ENCODE results near the gene CD163. TPM values are rescaled to one million over a fixed set of nuclear protein-coding genes. Genes with fewer than 3 reads are reported as not detected.

Gene CD163
- total RNA-seq, 6 donors from 2014 or later = 267 to 721 (median 394) TPM

GRCh38 chr12:7451756-7452155 lies 51.8 kb downstream of the CD163 start:
- no peak overlapping the region for H3K4me3 ChIP-seq
- WGBS, 2 donors = 38 to 39% methylated on average over 3 of the region's 3 CpGs
- DNase-seq (no peak), ATAC-seq (ENCODE audit: low FRiP score in 2 of 2) (no peak)
- no peak overlapping the region for H3K27ac ChIP-seq
- H3K9me3 ChIP-seq = no peaks in the 10 kb centered on the region
- no peak for TF ChIP-seq POLR2AphosphoS5 (IDR thresholded peaks at IDR 0.05)
- no peak for TF ChIP-seq CTCF (IDR thresholded peaks at IDR 0.05)
- no peak for TF ChIP-seq POLR2A (IDR thresholded peaks at IDR 0.05)
- no peak for TF ChIP-seq EP300 (IDR thresholded peaks at IDR 0.05)
- H3K27me3 ChIP-seq = no peaks in the 10 kb centered on the region
- no peaks in the 10 kb centered on the region for H3K36me3 ChIP-seq
- no peaks in the 10 kb centered on the region for H3K4me1 ChIP-seq

- TF ChIP-seq CTCF (IDR thresholded peaks at IDR 0.05) (no peak), POLR2A (IDR thresholded peaks at IDR 0.05) (no peak)
- no peaks in the 10 kb centered on the region for H3K36me3 ChIP-seq
- H3K4me1 ChIP-seq = no peaks in the 10 kb centered on the region
- no peaks in the 10 kb centered on the region for H3K9me3 ChIP-seq
- no peak overlapping the region for H3K4me3 ChIP-seq
- H3K27me3 ChIP-seq = no peaks in the 10 kb centered on the region
- no peak for DNase-seq
- 60 to 74% methylated on average over 7 of the region's 7 CpGs for WGBS, 2 donors
- H3K27ac ChIP-seq = no peak overlapping the region
- ATAC-seq (ENCODE audit: low FRiP score in 2 of 2) = no peak
Observed at GRCh38 chr12:7450667-7451066, 52.9 kb downstream of the CD163 start.

DNA sequence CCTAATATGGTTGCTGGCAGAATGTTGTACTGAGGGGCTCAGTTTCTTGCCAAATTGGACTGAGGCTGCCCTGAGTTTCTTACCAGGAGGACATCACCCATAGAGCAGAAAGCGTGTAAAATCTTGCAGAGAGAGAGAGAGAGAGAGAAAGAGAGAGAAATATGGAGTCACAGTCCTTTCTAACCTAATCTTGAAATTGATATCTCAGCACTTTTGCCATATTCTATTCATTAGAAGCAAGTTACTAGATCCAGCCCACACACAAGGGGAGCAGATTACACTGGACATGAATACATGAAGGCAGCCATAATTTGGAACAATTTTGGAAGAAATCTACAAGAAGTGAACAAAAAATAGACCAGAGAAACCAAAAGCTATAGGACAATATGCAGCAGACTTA lies 55.5 kb downstream of the CD163 start:
- no peak overlapping the region for H3K27ac ChIP-seq
- no peaks in the 10 kb centered on the region for H3K9me3 ChIP-seq
- WGBS, 2 donors = 63 to 83% methylated on average over 1 of the region's 1 CpG
- H3K4me3 ChIP-seq = no peak overlapping the region
- no peaks in the 10 kb centered on the region for H3K36me3 ChIP-seq
- no peak for DNase-seq
- TF ChIP-seq EP300 (IDR thresholded peaks at IDR 0.05) = no peak
- TF ChIP-seq CTCF (IDR thresholded peaks at IDR 0.05) = no peak
- TF ChIP-seq POLR2AphosphoS5 (IDR thresholded peaks at IDR 0.05) = no peak
- TF ChIP-seq POLR2A (IDR thresholded peaks at IDR 0.05) = no peak
- no peaks in the 10 kb centered on the region for H3K27me3 ChIP-seq
- no peak for ATAC-seq (ENCODE audit: low FRiP score in 2 of 2)
- no peaks in the 10 kb centered on the region for H3K4me1 ChIP-seq

GRCh38 chr12:7444537-7444936 lies 59.0 kb downstream of the CD163 start:
- Histone ChIP-seq H3K36me3 (no peaks in the 10 kb centered on the region), H3K9me3 (no peaks in the 10 kb centered on the region), H3K27ac (no peak overlapping the region), H3K4me1 (peaks cover 0 to 3% (median 0%) of the 10 kb centered on the region in 4 donors), H3K27me3 (no peaks in the 10 kb centered on the region), H3K4me3 (no peak overlapping the region)
- DNase-seq (no peak), ATAC-seq (ENCODE audit: low FRiP score in 2 of 2) (no peak)
- WGBS, 2 donors = 75 to 80% methylated on average over 4 of the region's 4 CpGs
- TF ChIP-seq CTCF (IDR thresholded peaks at IDR 0.05) (no peak), POLR2AphosphoS5 (IDR thresholded peaks at IDR 0.05) (no peak), EP300 (IDR thresholded peaks at IDR 0.05) (no peak), POLR2A (IDR thresholded peaks at IDR 0.05) (no peak)

DNA sequence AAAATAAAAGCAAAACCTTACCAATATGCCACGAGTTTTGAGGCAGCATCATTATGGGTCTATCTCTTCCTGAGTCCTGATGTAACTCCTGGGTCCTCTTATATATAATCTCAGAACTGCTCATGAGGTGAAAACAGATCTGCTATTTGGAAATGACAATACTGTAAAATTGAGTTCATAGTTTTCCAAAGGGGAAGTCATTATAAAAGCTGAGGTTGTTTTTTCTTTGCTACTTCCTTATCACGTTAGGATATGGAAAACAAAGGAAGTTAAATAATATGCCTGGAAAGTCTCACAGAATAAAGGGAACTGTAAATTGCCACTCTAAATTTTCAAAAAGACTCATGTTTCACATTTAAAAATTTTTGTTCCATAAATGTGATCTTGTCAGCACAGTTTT lies 59.5 kb downstream of the CD163 start, which contains the start of gene CD163L1:
TSS of gene CD163L1 (minus strand) at position 78 of the 400 bp plus-strand sequence. CDS start at position 52, 26 bp downstream.
- 18 to 28% methylated on average over 2 of the region's 2 CpGs for WGBS, 2 donors
- no peaks in the 10 kb centered on the region for H3K9me3 ChIP-seq
- H3K27me3 ChIP-seq = no peaks in the 10 kb centered on the region
- peak in 1 of 2 donors; percentile 49 for ATAC-seq (ENCODE audit: low FRiP score in 2 of 2)
- H3K36me3 ChIP-seq = no peaks in the 10 kb centered on the region
- no peak for TF ChIP-seq POLR2A (IDR thresholded peaks at IDR 0.05)
- no peak for TF ChIP-seq CTCF (IDR thresholded peaks at IDR 0.05)
- TF ChIP-seq POLR2AphosphoS5 (IDR thresholded peaks at IDR 0.05) = no peak
- no peak for TF ChIP-seq EP300 (IDR thresholded peaks at IDR 0.05)
- H3K4me1 ChIP-seq = peaks cover 0 to 3% (median 0%) of the 10 kb centered on the region in 4 donors
- H3K27ac ChIP-seq = no peak within 1 kb of the TSS
- DNase-seq = no peak
- no peak within 1 kb of the TSS for H3K4me3 ChIP-seq
